ENCODE measurements around the gene TPRX1. TPM values are rescaled to one million over a fixed set of nuclear protein-coding genes. Genes with fewer than 3 reads are reported as not detected.
"Not testable (repeated sequence)": the region's sequence is repeated elsewhere in the genome, so short reads cannot be mapped to it uniquely, and the experiment has no call there.

The TPRX1 gene
- total RNA-seq, 1 experiment from 2014 or later, result not detected

DNA sequence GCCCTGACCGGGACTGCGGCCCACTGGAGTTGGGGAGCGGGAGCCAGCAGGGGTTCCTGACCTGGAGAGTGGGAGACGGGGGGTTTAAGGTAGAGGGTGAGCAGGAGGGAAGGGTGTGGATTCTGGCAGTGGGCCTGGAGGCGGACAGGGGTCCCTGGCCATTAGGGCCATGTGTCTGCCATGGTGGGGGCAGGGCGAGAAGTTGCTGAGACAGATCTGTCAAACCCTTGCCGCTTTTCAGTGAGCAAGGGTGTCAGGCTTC lies 38.1 kb downstream of the TPRX1 start:
- H3K4me2 ChIP-seq, result no peak overlapping the region
- DNase-seq, result no peak
- peaks cover 41% of the 10 kb centered on the region; the same call in 1 of the 2 replicates for H3F3A ChIP-seq (ENCODE audit: insufficient read depth, low read depth)
- H3K27ac ChIP-seq, result no peak overlapping the region
- no peak overlapping the region for H2AFZ ChIP-seq
- no peaks in the 10 kb centered on the region for H3K9me2 ChIP-seq (ENCODE audit: insufficient read depth)
- H3K36me3 ChIP-seq (ENCODE audit: low read depth), result no peaks in the 10 kb centered on the region
- TF ChIP-seq EZH2 (IDR thresholded peaks at IDR 0.05; ENCODE audit: low read depth), result no peak
- CTCF ChIA-PET, result no interaction called here
- H4K20me1 ChIP-seq (ENCODE audit: insufficient read depth), result no peaks in the 10 kb centered on the region
- BruUV-seq (replicated peaks), result no TSS peak
- H3K4me3 ChIP-seq, result no peak overlapping the region
- H3K9me3 ChIP-seq (ENCODE audit: insufficient read depth, low read depth), result no peaks in the 10 kb centered on the region
- H3K27me3 ChIP-seq (ENCODE audit: insufficient read depth, low read depth), result no peaks in the 10 kb centered on the region
- intact Hi-C loops (cut with micrococcal nuclease; ENCODE audit: unreplicated experiment), result loop anchor here (1.0 kb wide), 1 partner anchor 97 kb away; no protein-coding TSS in a partner anchor
- H3K4me1 ChIP-seq (replicated peaks; ENCODE audit: insufficient read depth), result no peaks in the 10 kb centered on the region
- no peaks in the 10 kb centered on the region for H3K79me2 ChIP-seq (ENCODE audit: low read depth)
- POLR2A ChIA-PET (ENCODE audit: unreplicated experiment), result no interaction called here

GRCh38 chr19:47765523-47766358 lies 38.6 kb downstream of the TPRX1 start:
- no peaks in the 10 kb centered on the region for H3K36me3 ChIP-seq (ENCODE audit: low read depth)
- no peaks in the 10 kb centered on the region for H3K27me3 ChIP-seq (ENCODE audit: insufficient read depth, low read depth)
- POLR2A ChIA-PET (ENCODE audit: unreplicated experiment), result no interaction called here
- no TSS peak for BruUV-seq (replicated peaks)
- H3K27ac ChIP-seq, result no peak overlapping the region
- no peak overlapping the region for H3K4me2 ChIP-seq
- H3F3A ChIP-seq (ENCODE audit: insufficient read depth, low read depth), result peaks cover 45% of the 10 kb centered on the region
- H3K9me3 ChIP-seq (ENCODE audit: insufficient read depth, low read depth), result no peaks in the 10 kb centered on the region
- H3K79me2 ChIP-seq (ENCODE audit: low read depth), result no peaks in the 10 kb centered on the region
- no peaks in the 10 kb centered on the region for H3K9me2 ChIP-seq (ENCODE audit: insufficient read depth)
- no peaks in the 10 kb centered on the region for H3K4me1 ChIP-seq (replicated peaks; ENCODE audit: insufficient read depth)
- TF ChIP-seq, protein P1, sequence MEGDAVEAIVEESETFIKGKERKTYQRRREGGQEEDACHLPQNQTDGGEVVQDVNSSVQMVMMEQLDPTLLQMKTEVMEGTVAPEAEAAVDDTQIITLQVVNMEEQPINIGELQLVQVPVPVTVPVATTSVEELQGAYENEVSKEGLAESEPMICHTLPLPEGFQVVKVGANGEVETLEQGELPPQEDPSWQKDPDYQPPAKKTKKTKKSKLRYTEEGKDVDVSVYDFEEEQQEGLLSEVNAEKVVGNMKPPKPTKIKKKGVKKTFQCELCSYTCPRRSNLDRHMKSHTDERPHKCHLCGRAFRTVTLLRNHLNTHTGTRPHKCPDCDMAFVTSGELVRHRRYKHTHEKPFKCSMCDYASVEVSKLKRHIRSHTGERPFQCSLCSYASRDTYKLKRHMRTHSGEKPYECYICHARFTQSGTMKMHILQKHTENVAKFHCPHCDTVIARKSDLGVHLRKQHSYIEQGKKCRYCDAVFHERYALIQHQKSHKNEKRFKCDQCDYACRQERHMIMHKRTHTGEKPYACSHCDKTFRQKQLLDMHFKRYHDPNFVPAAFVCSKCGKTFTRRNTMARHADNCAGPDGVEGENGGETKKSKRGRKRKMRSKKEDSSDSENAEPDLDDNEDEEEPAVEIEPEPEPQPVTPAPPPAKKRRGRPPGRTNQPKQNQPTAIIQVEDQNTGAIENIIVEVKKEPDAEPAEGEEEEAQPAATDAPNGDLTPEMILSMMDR (conservative IDR thresholded peaks at IDR 0.05), result peak; percentile 91
- TF ChIP-seq EZH2 (IDR thresholded peaks at IDR 0.05; ENCODE audit: low read depth), result no peak
- CTCF ChIA-PET, result interaction anchor here (0.7 kb wide), 2 partner anchors 98 to 180 kb away, joined by 3 read pairs; no protein-coding TSS in a partner anchor
- H3K4me3 ChIP-seq, result no peak overlapping the region
- DNase-seq, result peak in 1 of 2 experiments; percentile 51
- H2AFZ ChIP-seq, result no peak overlapping the region
- intact Hi-C loops (cut with micrococcal nuclease; ENCODE audit: unreplicated experiment), result loop anchor here (1.0 kb wide), 1 partner anchor 98 kb away; no protein-coding TSS in a partner anchor
- H4K20me1 ChIP-seq (ENCODE audit: insufficient read depth), result 0 out of 2 replicates have a peak, but pooled peaks cover 3% of the 10 kb centered on the region

GRCh38 chr19:47764705-47765104 lies 39.6 kb downstream of the TPRX1 start:
- H3K79me2 ChIP-seq (ENCODE audit: low read depth); CTCF ChIA-PET; intact Hi-C loops (cut with micrococcal nuclease; ENCODE audit: unreplicated experiment); H2AFZ ChIP-seq; BruUV-seq (replicated peaks); H3K4me2 ChIP-seq; POLR2A ChIA-PET (ENCODE audit: unreplicated experiment); H3K9me3 ChIP-seq (ENCODE audit: insufficient read depth, low read depth); H3K36me3 ChIP-seq (ENCODE audit: low read depth); DNase-seq; H4K20me1 ChIP-seq (ENCODE audit: insufficient read depth); H3K27me3 ChIP-seq (ENCODE audit: insufficient read depth, low read depth); H3K4me3 ChIP-seq; H3K4me1 ChIP-seq (replicated peaks; ENCODE audit: insufficient read depth); H3K9me2 ChIP-seq (ENCODE audit: insufficient read depth); H3K27ac ChIP-seq: not testable (repeated sequence)
- H3F3A ChIP-seq (ENCODE audit: insufficient read depth, low read depth), result peaks cover 53% of the 10 kb centered on the region

- Histone ChIP-seq H3K27me3 (ENCODE audit: insufficient read depth, low read depth) (no peaks in the 10 kb centered on the region), H3K9me2 (ENCODE audit: insufficient read depth) (no peaks in the 10 kb centered on the region), H3K4me3 (no peak overlapping the region), H3K27ac (no peak overlapping the region), H3K9me3 (ENCODE audit: insufficient read depth, low read depth) (no peaks in the 10 kb centered on the region), H2AFZ (no peak overlapping the region), H3K4me2 (no peak overlapping the region), H3K79me2 (ENCODE audit: low read depth) (no peaks in the 10 kb centered on the region), H3K4me1 (replicated peaks; ENCODE audit: insufficient read depth) (no peaks in the 10 kb centered on the region), H4K20me1 (ENCODE audit: insufficient read depth) (peaks cover 16% of the 10 kb centered on the region), H3K36me3 (ENCODE audit: low read depth) (peaks cover 3% of the 10 kb centered on the region; the same call in 1 of the 2 replicates), H3F3A (ENCODE audit: insufficient read depth, low read depth) (peaks cover 63% of the 10 kb centered on the region)
- peak in 1 of 2 experiments; percentile 33 for DNase-seq
- BruUV-seq (replicated peaks), result TSS peak; percentile 1
- ChIA-PET POLR2A (ENCODE audit: unreplicated experiment) (no interaction called here), CTCF (no interaction called here)
- intact Hi-C loops (cut with micrococcal nuclease; ENCODE audit: unreplicated experiment), result no loop called here
- no peak for TF ChIP-seq EZH2 (IDR thresholded peaks at IDR 0.05; ENCODE audit: low read depth)
- TF ChIP-seq, protein P1 (conservative IDR thresholded peaks at IDR 0.05), result no peak
Measured at GRCh38 chr19:47762615-47763308, 41.6 kb downstream of the TPRX1 start.
